Measurements from ENCODE around the gene GAS7.
A peak's percentile ranks its signal among the peaks of the same experiment; 100 is the strongest.

Gene GAS7

DNA sequence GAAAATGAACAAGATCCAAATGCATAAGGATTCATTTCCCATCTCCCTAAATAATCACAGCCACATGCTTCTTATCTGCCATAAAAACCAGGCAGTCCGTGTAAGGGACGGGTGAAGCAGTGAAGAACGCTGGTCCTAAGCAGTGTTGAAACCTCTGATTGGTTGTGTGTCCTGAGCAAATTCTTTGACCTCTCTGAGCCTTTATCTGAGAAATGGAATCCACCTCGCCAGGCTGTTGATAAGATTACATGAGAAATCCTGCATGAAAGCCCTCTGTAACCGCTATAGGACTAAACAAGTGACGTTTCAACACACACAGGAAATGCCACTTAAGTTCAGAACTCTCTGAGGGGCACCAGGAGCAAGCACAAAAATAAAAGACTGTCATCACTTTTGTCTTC, 26.8 kb downstream of the GAS7 start:
- no peak for DNase-seq (ENCODE audit: low read depth)

DNA sequence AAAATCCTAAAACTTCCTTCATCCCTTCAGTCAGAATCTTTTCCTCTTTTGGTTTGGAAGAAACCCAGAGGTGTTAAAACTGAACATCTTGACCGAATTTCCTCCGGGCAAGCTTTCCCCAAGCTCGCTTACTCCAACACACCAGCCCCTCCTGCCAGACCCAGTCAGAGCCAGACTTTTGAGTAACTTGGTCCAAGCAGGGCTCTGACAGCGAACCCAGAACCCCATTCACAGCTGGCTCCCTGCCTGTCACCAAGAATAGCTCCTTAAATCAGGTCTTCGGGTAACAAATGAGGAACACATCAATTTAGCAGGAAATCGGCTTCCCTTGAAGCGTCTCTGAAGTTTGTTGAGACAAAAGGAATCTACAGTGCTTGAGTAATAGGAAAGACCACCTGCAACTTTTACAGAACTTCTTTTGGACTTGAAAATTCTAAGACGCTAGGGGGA, 27.3 kb downstream of the GAS7 start:
- no peak for DNase-seq (ENCODE audit: low read depth)

DNA sequence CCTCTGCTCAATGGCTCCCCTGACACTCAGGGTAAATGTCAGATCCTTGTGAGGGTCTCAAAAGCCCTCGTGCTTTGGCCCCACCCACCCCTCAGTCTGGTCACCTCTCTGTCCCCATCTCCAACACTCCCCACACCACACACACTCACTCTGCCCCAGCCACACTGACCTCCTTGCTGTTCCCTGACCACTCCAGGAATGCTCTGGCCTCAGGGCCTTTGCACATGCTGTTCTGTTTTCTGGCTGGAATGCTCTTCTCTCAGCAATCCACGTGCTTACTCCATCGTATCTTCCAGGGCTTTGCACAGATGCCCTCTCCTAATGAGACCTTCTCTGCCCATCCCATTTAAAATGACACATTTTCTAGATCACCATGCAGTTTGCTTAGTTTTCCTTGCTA, 28.2 kb downstream of the GAS7 start:
- no peak for DNase-seq (ENCODE audit: low read depth)

DNA sequence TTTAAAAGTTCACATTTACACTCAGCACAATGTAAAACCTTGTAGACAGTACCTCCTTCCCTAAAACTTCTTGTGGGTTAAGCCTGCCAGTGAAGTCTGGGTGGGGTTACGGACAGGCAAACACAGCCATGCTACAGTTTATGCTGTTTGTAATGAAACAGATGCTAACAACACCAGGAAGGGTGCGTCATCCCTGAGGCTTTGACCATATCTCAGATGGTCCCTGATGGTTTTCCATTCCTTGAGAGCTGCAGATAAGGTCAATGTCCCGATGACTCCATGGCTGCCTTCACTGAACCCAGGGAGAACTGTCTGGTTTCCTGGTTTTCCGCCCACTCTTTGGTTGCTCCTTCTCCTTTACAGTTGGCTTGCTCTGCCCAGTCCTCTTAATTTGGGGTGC, 29.1 kb downstream of the GAS7 start:
- no peak for DNase-seq (ENCODE audit: low read depth)

DNA sequence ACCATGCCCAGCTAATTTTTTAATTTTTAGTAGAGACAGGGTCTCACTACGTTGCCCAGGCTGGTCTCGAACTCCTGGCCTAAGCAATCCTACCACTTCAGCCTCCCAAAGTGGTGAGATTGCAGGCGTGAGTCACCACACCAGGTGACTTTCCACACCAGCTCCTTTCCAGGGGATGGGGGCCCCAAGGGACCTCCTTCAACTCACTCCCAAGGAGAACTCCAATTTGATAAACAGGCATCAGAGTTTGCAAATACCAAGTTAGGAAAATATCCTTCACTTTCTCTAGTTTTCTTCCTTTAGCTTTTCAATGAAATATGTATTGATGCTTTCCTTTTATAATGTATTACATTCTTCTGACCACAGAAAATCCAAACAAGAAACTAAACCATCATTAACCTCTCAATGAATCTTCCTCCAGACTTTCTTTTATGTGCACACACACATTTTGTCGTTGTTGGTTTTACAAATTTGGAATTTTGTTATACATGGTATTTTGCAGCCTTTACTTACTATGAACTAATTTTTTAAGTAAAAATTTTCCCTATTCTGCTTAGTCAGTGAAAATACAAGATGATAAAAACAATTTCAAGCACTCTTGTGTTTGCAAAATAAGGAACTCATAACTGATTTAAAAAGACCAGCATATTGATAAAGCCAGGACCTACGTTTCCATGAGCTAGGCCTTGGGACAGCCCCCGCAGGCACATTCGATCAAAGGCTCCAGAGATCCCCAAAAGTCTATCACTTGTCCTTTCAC, 32.0 kb downstream of the GAS7 start:
- no peak for DNase-seq (ENCODE audit: low read depth)

DNA sequence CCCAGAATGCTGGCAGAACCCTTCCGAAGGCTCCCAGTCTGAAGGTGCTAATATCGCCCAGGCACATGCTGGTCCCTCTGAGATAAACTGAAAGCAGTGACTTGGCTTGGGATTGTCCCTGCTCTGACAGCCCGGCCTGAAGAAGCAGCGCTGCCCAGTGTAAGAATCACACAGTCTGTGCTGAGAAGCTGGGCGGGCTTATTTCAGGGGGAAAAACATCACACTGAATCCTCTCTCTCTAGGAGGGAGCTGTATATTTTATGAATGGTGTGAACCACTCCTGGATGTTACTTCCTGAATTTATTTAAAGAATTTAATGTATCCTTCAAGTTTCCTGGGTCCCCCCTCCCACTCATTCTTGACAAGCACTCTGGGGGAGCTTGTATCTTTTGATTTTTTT, 36.3 kb downstream of the GAS7 start:
- DNase-seq (ENCODE audit: low read depth) = no peak

DNA sequence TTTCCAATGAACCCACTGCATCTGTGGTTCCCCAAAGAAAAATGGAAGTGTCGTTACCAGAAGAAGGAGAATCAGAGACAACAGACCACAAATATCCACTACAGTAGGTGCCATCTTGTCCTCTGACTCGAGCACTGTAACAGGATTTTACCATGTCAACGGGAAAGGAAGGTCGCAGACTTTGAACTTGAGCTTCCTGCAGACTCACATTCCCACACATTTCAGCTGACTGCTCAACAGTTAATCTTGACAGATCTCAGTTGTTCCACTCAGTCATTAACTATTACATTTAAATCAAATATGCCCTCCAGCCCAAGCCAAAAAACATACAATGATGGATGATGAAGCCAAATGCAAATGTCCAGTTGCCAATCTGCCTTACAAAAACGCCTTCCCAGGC, 37.0 kb downstream of the GAS7 start:
- no peak for DNase-seq (ENCODE audit: low read depth)

DNA sequence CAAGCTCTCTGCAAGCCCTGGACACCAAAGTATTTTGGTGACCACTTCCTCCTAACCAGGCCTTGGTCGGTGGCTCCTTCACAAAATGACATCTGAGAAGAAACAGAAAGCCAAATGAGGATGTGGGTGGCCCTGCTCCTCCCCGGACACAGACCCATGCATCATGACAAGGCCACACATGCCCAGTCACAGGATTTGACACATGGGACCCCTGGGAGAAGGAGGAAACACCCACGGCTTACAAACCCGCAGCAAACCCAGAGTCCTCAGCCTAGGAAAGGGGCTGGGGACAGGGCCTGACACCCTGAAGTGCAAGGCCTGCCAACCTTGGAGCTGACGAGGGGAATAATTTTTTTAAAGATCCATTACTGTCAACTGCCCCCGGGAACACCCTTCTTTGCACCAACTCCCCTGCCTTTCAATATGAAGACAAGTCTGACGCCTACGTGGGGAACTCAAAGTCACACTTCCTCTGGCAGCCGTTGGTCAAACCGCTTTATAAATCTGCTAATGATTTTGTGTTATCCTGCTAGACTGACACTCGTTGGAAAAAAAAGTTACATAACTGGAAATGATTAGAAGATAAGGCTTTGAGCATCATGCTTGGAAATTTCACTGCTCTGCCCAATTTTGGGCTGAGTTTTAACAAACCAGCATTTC, 41.3 kb downstream of the GAS7 start:
- no peak for DNase-seq (ENCODE audit: low read depth)

DNA sequence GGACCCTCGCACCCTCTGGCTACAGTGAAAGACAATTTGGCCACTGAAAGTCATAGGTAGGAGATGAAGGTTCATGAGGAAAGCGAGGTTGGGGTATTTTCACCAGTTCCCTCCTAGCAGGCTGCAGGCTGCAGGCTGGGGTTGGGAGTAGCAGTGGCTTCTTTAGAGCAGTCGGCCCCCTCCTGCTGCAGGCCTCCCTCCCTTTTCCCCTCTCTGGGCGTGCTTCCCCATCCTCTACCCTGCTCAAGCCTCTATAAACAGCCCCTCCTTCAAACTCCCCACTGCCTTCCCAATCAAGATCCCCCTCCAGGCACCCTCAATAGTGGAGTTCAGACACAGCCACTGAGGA, 41.8 kb downstream of the GAS7 start:
- no peak for DNase-seq (ENCODE audit: low read depth)

DNA sequence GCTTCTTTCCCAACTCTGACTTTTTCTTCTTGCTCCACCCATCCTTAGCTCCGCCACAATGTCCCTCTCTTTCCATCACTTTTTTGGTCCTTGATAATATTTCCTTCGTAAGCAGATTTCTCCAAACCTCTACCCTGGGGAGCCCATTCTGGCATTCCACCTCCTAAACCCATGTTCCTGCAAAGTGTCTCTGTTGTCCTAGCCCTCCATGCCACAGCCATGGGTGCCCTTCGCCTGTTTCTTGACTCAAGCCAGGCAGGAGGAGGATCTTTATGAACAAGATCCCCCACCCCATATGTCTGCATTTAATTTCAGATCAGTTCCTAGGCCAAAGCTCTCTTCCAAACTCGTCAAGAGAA, 42.4 kb downstream of the GAS7 start:
- no peak for DNase-seq (ENCODE audit: low read depth)

DNA sequence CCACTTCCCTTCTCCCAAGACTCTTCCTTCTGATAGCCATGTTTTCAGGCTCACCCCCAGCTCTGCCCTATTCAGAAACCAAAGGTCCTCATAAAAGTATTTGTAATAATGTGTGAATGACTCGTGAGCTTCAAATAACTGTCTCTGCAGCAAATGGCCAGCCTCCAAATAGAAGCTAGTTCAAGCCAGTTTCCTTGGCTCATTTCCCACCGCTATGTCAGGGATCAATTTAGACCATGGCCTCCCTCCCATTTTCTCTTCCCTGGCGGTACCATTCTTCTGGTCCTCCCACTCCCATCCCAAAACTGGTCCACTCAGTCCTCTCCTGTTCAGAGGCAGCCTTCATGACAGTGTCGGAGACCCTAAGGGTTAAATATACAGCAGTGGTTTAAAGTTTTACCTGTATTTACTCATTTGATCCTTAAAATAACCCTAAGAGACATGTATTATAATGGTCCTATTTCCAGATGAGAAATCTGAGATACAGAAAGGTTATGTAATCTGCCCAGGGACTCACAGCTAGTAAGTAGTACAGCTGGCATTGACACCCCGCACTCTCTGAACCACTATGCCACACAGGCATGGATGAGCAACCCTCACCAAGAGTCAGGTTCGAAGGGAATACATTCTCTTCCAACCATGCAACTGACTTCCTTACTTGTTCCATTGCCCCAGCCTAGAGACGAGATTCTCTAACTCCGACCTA, 42.9 kb downstream of the GAS7 start:
- DNase-seq (ENCODE audit: low read depth) = no peak

DNA sequence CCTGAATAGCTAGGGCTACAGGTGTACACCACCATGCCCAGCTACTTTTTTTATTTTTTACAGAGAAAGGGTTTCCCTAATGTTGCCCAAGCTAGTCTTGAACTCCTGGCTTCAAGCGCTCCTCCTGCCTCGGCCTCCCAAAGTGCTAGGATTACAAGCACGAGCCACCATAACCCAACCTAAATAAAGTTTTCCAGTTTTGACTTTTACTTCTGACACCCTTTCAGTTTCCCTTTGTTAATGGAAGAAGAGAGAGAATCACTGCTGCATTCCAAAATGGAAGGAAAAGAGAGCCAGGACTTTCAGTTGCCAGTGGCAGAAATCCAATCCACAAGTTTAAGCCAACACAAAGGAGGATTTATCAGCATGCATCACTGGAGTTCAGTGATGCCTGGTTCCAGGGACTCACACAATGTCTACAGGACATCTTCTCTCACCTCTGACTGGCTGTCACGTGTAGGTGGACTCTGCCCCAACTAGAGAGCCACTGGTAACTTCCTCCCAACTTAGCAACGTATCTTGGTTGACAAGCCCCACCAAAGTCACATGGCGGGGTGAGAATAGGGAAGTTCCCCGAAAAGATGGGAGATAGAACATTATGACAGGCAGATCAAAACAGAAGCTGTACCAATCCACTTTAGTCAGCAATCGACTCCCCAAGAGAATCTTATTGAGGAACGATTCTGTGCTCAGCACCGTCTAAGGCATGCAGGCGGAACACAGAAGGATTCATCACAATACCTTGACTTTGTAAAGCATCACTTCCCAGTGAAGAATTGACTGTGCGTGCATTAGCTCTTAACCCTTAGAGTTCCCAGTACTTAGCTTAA, 46.5 kb downstream of the GAS7 start:
- no peak for DNase-seq (ENCODE audit: low read depth)

DNA sequence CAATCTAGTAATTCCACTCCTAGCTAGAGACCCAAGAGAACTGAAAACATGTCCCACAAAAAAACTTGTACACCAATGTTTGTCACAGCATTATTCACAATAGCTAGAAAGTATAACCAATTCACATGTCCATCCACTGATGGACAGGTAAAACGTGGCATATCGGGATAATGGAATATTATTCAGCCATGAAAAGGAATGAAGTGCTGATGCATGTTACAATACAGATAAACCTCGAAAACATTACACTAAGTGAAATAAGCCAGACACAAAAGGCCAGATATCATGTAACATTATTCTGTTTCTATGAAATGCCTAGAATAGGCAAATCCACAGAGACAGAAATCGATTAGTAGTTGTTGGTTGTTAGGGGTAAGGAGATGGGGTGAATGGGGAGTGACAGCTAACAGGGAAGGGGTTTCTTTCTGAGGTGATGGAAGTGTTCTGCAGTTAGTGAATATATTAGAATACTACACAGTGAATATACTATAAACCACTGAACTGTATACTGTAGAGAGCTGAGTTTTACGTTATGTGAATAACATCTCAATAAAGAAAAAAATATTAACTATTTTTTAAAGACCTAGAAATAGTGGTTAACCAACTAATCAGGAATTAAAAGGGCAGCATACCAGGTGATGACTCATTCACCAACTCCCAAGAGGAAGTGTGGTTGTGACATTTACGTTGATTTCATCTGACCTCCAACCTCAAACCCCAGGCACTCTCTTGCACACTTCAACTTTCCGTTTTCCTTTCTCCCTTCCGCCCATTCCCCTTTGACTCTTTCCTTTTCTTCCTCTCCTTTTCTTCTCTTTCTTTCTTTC, 48.6 kb downstream of the GAS7 start:
- DNase-seq (ENCODE audit: low read depth) = peak; percentile 66

DNA sequence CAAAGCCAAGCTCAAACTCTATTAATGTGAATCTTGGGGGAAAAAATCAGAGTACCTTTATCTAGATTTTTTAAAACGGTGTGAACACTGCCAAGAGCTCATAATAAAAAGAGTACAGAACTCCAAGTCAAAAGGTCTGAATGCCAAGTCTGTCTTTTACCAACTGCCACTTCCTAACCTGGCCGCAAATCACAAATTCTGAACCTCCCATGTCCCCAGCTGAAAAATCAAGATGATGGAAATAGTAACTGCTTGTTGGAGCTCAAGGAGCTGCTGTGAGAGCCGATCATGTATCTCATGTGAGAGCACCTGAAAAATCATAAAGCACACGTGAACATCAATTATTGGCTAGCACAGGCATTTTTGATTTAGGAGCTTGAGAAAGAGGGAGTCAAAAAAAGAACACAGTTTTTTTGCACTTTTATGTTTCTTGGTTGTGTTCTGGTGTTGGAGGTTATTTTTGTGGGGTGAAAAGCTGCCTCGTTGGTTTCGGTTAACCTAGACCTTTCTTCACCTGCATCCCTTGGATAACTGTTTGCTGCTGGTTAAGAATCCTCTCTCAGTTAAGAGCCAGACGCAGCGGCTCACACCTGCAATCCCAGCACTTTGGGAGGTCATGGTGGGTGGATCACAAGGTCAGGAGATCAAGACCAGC, 50.5 kb downstream of the GAS7 start:
- DNase-seq (ENCODE audit: low read depth) = no peak

DNA sequence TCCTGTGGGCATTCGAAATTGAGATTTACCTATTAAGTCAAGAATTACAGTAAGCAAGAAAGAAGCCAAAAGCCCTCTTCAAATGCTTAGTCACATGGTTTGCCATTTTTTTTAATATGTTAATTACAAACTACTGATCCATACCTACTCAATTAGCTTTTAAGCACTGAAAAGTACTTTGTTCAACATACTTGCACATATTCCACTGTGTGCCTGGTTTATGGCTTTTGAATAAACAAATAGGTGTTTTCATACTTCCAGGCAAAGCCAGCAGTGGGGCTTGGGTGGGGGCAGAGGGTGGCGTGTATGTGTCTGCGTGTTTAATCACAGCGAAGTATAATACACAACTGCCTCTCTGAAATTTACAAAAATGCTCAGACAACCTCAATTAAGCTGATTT, 51.4 kb downstream of the GAS7 start:
- no peak for DNase-seq (ENCODE audit: low read depth)

DNA sequence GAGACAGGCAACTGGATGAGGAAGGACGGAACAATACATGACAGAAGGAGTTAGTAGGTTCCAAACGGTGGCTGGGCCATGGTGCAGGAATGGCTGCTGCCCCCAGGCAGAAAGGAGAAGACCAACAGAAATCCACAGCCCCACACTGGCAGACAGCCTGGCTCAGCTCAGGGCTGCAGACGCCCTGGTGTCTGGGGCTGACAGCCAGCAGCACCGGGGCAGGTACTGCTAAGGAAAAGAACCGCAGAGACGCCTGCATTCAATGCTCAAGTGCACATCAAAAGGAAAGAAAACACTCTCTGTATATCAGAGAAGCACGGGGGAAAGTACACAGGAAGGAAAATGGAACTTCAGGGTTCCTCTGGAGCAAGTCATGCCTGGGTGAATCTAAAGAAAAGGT, 53.4 kb downstream of the GAS7 start:
- DNase-seq (ENCODE audit: low read depth) = no peak

DNA sequence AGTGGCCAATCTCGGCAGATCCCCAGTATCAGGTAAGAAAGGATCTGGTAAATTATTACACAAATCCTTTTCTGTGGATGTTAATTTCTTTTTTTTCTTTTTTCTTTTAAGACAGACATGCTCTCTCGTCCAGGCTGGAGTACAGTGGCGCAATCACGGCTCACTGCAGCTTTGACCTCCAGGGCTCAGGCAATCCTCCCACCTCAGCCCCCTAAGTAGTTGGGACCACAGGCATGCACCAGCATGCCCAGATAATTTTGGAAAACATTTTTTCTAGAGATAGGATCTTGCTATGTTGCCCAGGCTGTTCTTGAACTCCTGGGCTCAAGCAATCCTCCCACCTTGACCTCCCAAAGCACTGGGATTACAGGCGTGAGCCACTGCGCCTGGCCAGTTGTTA, 54.0 kb downstream of the GAS7 start:
- no peak for DNase-seq (ENCODE audit: low read depth)

DNA sequence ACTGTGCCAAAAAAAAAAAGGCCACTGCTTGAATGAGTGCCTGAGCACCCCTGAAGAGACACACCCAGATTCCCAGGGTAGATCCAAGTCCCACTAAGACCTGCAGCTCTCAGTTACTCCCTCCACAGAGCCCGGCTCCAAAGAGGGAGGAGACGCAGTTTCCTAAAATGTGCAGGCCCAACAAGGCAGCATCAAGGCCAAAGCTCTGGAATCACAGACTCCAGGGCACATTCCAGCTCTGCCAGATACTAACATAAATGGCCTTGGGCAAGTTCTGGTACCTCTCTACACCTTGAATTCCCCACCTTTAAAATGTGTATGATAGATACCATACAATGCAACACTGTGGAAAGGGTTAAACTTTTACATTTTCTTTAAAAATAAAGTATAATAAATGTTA, 57.0 kb downstream of the GAS7 start:
- DNase-seq (ENCODE audit: low read depth) = no peak

DNA sequence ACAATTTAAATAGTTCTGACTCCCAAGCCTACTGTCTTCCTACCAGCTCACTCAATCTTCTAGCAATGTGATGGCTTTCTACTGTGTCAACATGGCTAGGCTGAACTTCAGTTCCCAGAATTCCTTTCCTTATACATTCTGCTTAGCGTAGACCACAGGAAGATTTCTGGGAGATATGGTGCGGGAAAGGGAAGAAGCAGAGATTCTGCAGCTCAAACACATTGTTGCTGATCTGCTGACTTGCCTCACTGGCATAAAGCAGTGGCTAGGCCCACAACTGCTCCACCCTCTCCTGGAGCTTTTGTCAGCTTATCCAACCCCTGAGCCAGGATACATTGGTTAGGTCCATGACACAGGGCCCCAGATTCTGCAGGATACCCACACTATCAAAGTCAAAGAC, 58.8 kb downstream of the GAS7 start:
- no peak for DNase-seq (ENCODE audit: low read depth)

DNA sequence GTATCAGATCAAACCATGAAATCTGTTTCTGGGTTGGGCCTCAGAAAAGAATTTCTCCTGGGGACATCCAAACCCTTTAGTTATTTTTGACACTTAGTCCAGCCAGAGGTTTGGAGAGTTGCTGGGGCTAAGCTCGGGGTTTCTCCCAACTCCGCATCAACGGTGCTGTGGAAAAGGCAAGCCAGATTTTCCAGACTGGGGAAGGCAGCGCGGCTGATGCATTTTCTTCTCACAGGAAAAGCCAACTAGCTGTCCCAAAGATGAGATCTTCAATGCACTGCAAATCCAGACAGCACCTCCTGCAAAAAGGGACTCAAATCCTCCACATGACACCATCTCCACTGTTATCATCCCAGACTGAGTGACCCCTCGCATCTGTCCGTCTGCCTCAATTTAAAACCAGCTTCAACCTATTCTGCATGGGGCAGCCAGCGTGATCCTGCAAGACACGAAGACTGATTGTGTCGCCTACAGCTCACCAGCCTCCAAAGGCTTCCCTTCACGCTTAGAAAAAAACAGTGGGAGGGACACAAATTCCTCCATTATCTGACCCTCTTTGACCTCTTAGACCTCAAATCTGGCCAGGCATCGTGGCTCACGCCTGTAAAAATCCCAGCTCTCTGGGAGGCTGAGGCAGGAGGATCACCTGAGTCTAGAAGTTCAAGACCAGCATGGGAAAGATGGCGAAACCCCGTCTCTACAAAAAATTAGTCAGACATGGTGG, 62.0 kb downstream of the GAS7 start:
- no peak for DNase-seq (ENCODE audit: low read depth)
